Cardiac fibroblast (primary cell): Measurements from ENCODE around the gene MYO9A.

Experiments used
- DNase-seq, 2 donors: peaks; one replicate each; pipeline versions ENCODE4 v3.0.0 to v3.0.0-alpha.2; 2010; ENCODE audit warnings: low read depth in 2 of 2
- H3K4me3 ChIP-seq, 2 donors: replicated peaks in 1 of 2; 1 replicate in 1 of 2; 2 replicates in 1 of 2; pipeline ENCODE4 v1.5.1; 2011; ENCODE audit warnings: low read depth in 2 of 2, low read length in 2 of 2, mild to moderate bottlenecking in 2 of 2, moderate library complexity in 1 of 2
- TF ChIP-seq, protein P1 (sequence below): IDR thresholded peaks from one replicate; pipeline ENCODE4 v1.5.1; 2011; ENCODE audit warnings: low read depth, mild to moderate bottlenecking, low read length, inconsistent platforms

Gene MYO9A

DNA sequence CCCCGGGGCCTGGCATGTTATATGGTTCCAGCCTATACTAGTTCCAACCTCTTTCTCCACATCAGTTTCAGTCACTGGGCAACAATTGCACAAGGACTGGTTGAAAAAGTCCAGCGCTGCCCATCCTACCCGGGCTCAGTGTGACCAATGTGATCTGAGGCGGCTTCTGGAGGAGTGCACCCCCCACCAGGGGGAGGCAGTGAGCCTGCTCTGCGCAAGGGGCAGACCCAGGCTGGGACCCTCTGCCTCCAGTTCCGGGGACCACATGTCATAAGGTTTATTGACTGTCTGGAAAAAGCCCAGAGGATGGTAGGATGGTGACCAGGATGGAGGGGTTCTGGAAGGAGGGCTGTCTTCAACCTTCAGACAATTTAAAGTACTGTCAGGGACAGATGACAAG is 333.2 kb downstream of the MYO9A start:
- no peak for DNase-seq

GRCh38 chr15:71782422-71783165 is 335.4 kb downstream of the MYO9A start:
- H3K4me3 ChIP-seq: no peak overlapping the region
- TF ChIP-seq, protein P1, sequence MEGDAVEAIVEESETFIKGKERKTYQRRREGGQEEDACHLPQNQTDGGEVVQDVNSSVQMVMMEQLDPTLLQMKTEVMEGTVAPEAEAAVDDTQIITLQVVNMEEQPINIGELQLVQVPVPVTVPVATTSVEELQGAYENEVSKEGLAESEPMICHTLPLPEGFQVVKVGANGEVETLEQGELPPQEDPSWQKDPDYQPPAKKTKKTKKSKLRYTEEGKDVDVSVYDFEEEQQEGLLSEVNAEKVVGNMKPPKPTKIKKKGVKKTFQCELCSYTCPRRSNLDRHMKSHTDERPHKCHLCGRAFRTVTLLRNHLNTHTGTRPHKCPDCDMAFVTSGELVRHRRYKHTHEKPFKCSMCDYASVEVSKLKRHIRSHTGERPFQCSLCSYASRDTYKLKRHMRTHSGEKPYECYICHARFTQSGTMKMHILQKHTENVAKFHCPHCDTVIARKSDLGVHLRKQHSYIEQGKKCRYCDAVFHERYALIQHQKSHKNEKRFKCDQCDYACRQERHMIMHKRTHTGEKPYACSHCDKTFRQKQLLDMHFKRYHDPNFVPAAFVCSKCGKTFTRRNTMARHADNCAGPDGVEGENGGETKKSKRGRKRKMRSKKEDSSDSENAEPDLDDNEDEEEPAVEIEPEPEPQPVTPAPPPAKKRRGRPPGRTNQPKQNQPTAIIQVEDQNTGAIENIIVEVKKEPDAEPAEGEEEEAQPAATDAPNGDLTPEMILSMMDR: no peak
- no peak for DNase-seq

More for the DNA sequence above, 333.2 kb downstream of the MYO9A start:
- no peak overlapping the region for H3K4me3 ChIP-seq
- TF ChIP-seq, protein P1: peak; percentile 38

GRCh38 chr15:71781965-71782265 is 336.0 kb downstream of the MYO9A start:
- no peak overlapping the region for H3K4me3 ChIP-seq
- DNase-seq: no peak
- TF ChIP-seq, protein P1: no peak

GRCh38 chr15:71781179-71781964 is 336.6 kb downstream of the MYO9A start:
- DNase-seq: peak in 1 of 2 donors; percentile 58
- no peak overlapping the region for H3K4me3 ChIP-seq
- TF ChIP-seq, protein P1: no peak

DNA sequence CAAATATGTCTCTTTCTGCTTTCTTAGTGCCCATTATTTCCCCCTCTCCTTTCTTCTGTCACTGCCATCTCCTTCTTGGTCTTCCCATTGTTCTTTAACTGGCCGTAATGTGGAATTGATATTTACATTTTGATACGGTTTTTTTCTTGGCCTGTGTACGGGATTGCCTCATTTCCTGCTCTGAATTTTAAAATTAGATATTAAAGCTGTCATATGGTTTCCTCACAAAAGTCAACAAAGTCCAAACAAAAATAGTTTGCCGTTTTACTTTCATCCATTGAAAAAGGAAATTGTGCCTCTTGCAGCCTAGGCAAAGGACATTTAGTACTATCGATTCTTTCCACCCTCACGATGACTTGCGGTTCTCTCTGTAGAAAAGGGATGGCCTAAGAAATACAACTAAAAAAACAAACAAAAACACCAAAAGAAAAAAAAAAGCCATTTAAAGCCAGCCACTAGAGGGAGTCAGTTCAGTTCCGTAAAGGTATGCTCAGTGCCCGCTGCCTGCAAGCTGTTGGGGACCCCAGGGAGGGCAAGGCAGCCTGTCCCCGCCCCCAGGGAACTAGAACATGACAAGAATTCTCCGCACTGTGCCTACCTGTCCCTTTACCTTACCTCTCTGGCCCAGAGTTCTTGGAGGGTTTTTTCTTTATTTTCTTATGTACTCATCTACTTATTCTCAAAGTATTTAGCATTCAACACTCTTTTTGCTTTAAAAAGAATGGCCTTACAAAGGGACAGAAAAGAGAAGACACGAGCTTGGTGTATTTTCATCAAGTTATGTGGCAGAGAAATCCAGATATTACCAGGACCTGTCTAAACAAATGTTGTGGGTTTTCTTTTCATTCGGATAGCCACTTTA is 337.6 kb downstream of the MYO9A start:
- TF ChIP-seq, protein P1: peak; percentile 78
- peak; percentile 84 to 88 for DNase-seq
- H3K4me3 ChIP-seq: no peak overlapping the region

DNA sequence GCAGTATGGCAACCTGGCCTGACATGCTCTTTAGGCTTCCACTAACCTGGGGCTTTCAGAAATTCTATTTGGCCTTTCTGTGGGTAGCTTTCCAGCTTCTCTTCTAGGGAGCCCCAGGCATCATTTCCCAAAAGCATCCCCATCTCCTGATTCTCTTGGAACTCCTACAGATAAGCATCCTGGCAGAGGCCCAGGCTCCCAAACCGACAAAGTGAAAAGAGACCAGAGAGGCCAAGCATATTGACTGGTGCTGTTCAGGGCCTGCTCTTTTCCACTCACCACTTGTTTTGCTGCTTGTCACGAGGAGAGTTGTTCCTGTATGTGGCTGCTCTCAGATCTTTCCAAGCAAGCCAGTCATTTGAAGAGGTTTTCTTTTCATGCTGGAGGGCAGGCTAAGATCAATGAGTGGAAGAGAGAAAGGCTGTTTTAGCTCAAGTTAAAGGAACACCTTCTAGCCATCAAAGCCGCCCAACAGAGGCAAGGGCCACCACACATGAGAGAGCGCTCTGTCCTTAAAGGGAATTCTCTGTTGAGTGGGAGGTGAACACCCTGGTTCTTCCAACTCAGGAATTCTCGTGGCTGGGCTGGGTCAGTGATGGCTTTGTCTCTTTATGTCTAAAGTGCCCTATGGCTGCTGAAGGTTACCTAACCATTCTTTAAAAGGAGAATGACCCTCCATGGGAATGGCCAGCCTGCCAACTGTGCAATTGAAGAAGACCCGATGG is 338.7 kb downstream of the MYO9A start:
- TF ChIP-seq, protein P1: no peak
- H3K4me3 ChIP-seq: no peak overlapping the region
- DNase-seq: no peak
